OCI-LY7 (cell line): ENCODE measurements around the gene LRP1B.

ENCODE experiments used
- CTCF ChIP-seq: fragments of 200-600 bp; sonication (generic); conservative IDR thresholded peaks from 2 replicates; pipeline ENCODE4 v1.5.1; 2014; ENCODE audit warnings: mild to moderate bottlenecking, antibody characterized with exemption, low read length, moderate library complexity, mixed read lengths
- EZH2phosphoT487 ChIP-seq: fragments of 200-600 bp; sonication (generic); IDR thresholded peaks from 2 replicates; pipeline ENCODE4 v1.6.1; 2018; ENCODE audit warnings: low read depth, borderline replicate concordance, mild to moderate bottlenecking, mixed run types, antibody characterized with exemption, low read length, moderate library complexity, mixed read lengths

- no peak for TF ChIP-seq CTCF
- TF ChIP-seq EZH2phosphoT487 = no peak
These were observed 88.1 kb downstream of the LRP1B start for GRCh38 chr2:142042536-142043199.
